WI38 (cell line): ENCODE results near the gene CHP1.
A peak's percentile ranks its signal among the peaks of the same experiment; 100 is the strongest.
"Not testable (repeated sequence)": the region's sequence is repeated elsewhere in the genome, so short reads cannot be mapped to it uniquely, and the experiment has no call there.

ENCODE experiments used
- H3K4me3 ChIP-seq: 2 replicates; pipeline ENCODE4 v1.5.1; 2011; ENCODE audit warnings: low read depth, mild to moderate bottlenecking, control low read depth, low read length
- TF ChIP-seq, protein P1 (sequence below): IDR thresholded peaks from 2 replicates; pipeline ENCODE4 v1.5.1; 2012; ENCODE audit warnings: low read depth, mild to moderate bottlenecking, control low read depth, low read length

CHP1 gene

DNA sequence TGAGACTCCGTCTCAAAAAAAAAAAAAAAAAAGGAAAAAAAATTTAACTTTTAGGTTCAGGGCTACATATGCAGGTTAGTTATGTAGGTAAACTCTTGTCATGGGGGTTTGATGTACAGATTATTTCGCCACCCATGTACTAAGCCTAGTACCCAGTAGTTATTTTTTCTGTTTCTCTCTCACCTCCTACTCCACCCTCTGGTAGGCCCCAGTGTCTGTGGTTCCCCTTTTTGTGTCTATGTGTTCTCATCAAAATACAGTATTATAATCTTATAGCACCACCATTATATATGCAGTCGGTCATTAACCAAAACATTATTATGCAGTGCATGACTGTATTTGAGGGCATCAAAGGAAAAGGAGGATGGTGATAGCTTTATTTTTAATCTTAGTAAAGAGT, 47.3 kb downstream of the CHP1 start:
- TF ChIP-seq, protein P1, sequence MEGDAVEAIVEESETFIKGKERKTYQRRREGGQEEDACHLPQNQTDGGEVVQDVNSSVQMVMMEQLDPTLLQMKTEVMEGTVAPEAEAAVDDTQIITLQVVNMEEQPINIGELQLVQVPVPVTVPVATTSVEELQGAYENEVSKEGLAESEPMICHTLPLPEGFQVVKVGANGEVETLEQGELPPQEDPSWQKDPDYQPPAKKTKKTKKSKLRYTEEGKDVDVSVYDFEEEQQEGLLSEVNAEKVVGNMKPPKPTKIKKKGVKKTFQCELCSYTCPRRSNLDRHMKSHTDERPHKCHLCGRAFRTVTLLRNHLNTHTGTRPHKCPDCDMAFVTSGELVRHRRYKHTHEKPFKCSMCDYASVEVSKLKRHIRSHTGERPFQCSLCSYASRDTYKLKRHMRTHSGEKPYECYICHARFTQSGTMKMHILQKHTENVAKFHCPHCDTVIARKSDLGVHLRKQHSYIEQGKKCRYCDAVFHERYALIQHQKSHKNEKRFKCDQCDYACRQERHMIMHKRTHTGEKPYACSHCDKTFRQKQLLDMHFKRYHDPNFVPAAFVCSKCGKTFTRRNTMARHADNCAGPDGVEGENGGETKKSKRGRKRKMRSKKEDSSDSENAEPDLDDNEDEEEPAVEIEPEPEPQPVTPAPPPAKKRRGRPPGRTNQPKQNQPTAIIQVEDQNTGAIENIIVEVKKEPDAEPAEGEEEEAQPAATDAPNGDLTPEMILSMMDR, result no peak
- no peak overlapping the region for H3K4me3 ChIP-seq

DNA sequence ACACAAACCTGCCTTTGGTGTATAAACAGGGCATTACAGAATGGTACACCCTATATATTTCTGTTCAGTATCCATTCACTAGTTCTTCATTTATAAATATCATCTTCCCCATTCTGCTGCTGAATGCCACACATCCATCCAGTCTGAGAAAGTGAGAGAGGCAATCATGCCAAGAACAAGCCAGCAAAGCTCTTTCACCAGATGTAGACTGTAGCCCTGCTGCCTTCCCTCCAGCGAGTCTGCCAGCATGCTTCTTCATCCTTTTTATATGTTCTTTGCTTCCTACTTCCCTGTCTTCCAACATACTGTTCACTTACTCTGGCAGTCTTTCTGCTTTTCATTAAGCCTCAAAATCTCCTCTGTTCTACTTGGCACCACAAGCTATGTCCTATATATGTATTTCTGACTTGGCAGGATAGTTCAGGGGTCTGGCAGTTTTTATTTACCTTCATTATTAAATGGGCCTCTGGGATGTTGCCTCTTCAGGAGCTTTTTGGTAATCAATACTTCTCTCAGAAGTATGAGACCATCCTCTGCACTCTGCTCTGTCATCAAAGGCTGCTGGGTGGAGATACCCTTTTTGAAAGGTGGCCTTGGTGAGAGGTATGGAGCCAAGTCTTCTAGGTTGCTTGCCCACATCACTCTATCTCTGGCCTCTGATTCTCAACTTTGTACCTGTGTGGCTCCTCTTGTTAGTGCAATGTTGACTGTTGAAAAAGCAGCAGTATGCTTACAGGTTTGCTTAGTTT, 48.6 kb downstream of the CHP1 start:
- TF ChIP-seq, protein P1, result no peak
- H3K4me3 ChIP-seq, result no peak overlapping the region

DNA sequence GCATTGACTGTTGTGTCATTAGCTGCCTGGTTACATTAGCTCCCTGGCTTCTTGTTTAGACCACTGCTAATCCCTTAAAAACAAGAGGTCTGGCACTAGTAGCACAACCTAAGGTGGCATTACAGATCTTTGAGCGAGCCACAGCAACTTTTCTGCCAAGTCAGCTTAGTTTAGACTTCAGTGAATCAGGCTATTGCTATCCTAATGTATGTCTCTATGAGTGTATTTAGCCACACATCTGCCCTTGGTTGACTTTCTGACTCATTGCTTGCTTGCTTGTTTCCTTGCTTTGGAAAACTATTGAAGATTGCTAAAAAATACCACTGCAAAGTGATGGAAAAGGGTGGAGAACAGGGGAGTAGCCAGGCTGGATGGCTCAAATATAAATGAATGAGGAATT, 50.2 kb downstream of the CHP1 start:
- TF ChIP-seq, protein P1, result no peak
- H3K4me3 ChIP-seq, result no peak overlapping the region

DNA sequence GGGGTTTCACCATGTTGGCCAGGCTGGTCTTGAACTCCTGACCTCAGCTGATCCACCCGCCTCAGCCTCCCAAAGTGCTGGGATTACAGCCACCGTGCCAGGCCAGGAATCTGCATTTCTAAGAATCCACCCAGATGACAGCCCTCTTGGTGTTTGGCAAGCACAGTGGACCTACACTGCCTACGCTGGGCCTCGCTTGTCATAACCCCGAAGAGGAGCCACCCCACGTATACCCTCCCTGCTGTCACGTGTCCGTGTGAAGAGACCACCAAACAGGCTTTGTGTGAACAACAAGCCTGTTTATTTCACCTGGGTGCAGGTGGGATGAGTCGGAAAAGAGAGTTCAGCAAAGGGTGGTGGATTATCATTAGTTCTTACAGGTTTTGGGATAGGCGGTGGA, 51.4 kb downstream of the CHP1 start:
- H3K4me3 ChIP-seq, result not testable (repeated sequence)

DNA sequence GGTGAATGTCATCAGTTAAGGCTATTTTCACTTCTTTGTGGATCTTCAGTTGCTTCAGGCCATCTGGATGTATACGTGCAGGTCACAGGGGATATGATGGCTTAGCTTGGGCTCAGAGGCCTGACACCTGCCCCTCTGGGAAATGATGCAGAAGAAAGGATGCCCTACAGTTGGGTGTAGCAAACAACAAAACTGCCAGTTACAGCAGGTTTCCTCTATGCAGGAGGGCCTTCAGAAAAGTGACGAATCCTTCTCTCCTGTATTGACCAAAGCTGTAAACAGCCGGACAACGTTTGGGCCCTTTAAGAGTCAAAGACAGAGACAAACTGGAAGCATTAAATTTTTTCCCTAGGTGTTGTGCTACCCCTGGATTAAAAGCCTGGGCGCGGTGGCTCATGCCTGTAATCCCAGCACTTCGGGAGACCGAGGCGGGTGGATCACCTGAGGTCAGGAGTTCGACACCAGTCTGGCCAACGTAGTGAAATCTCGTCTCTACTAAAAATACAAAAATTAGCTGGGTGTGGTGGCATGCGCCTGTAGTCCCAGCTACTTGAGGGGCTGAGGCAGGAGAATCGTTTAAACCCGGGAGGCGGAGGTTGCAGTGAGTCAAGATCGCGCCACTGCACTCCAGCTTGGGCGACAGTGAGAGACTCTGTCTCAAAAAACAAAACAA, 52.0 kb downstream of the CHP1 start:
- H3K4me3 ChIP-seq, result peak overlapping the region; percentile 93

DNA sequence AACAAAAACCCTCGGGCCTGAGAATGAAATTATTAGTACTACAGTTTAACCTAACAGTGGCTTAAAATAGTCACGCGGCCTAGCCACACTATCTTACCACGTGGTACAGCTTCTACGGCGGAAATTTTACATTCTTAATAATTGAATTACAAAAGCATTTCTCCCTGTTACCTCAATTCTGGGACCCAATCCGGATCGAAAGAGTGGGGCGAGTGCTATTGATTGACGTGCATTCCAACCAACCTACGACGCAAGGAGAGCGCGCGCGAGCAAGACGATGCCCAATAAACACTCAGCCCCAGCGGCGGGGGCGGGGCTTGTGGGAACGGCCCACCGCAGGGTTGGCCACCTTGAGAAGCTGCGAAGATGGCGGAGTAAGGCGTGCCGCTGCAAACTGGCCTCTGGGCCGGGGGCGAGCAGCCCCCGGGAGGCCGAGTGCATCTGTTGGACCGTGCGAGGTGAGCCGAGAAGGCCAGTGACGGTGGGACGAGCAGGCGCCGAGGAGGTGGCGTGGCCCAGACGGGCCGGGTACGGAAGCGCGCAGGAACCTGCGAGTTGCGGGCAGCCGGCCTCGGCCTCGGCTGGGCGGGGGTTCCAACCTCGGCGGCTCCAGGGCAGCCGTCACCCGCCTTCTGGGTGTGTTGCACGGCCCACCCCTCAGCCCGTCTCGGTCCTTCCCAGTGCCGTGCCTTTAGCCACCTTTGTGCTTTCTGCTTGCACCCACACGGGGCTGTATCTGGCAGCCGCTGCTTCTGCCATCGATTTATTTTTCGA, 52.8 kb downstream of the CHP1 start:
- H3K4me3 ChIP-seq, result peak overlapping the region; percentile 93
- TF ChIP-seq, protein P1, result no peak

DNA sequence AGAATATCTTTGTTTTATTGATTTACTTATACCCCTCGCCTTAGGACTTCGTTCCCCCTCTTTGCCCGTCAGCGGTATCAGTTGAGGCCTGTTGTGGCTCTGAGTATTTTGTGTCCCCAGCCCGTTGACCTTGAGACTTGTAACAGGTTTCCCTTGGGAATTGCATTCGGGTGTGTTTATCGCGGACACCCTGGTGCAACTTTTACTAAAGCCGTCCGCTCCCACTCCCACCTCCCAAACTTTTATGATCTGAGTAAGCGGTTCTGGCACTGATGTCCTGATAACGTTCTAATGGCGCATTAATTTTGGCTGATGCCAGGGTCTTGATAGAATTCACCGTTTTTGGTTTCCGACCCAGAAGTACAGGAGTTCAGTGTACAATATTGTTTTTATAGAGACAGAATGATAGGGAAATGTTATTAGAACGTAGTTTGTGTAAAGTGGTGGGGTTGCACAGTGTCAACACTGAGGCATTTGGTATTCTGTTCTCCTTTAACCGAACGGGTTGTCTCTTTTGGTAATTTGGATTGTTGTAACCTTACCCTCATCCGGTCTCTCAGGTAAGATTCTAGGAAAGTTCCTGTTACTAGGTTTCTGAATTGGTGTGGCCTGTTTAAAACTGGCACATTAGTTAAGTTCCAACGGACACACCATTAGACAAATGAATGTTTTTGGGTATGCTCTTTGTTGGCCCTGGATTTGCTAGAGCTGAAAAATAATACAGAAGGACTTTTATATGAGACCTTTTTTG, 53.5 kb downstream of the CHP1 start:
- TF ChIP-seq, protein P1, result no peak
- H3K4me3 ChIP-seq, result peak overlapping the region; percentile 93
